ENCODE data around the gene BAG3.

The BAG3 gene

GRCh38 chr10:119642556-119643111 is 8.5 kb upstream of the BAG3 start:
- no peak overlapping the region for H3K27ac ChIP-seq
- no peak for TF ChIP-seq CTCF (IDR thresholded peaks at IDR 0.05)
- no peaks in the 10 kb centered on the region for H3K27me3 ChIP-seq
- H3K4me1 ChIP-seq (ENCODE audit: control insufficient read depth in 1 of 2, insufficient read depth in 1 of 2, low read depth in 1 of 2, low read length in 1 of 2): no peaks in the 10 kb centered on the region
- H3K9me3 ChIP-seq: no peaks in the 10 kb centered on the region
- H3K36me3 ChIP-seq: no peaks in the 10 kb centered on the region
- no peak overlapping the region for H3K4me3 ChIP-seq (ENCODE audit: low read depth in 1 of 2, low read length in 1 of 2)

DNA sequence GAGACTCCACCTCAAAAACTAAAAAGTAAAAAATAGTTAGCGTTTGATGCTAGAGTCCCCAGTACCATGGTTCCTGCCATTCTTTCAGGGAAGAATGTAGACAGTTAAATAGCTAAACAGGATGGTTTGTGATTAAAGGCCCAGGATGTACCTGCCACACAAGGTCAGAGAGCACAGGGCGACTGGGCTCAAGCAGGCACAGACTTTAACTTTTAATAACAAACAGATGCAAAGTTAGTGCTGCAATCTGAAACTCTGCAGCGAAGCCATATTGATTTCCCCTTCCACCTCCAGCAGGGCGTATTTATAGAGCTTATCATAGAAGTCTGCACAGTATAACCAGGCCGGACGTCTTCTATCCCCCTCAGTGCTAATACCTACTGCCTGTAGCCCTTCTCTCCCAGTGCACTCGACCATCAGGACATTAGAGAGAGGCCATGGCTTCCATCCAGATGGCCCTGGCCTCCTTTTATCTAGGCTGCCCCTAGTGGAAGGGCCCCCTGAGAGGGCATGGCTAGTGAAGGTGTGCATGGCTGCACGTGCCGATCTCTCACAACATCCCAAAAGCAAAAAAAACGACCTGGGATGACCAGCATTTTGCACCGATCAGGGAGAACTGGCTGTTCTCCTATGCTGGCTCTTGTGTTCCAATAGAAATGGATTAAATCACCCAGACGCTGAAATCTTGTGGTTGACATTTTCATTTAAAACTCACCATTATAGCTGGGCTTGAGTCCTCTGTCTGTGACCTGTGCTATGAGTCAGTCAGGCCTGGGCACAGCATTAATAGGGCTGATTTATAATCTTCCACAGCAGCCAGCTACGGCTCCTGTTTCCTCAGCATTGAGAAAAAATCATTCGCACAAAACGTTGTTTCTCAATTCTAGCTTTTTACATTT is 7.6 kb upstream of the BAG3 start:
- H3K9me3 ChIP-seq: no peaks in the 10 kb centered on the region
- no peaks in the 10 kb centered on the region for H3K4me1 ChIP-seq (ENCODE audit: control insufficient read depth in 1 of 2, insufficient read depth in 1 of 2, low read depth in 1 of 2, low read length in 1 of 2)
- H3K36me3 ChIP-seq: no peaks in the 10 kb centered on the region
- no peaks in the 10 kb centered on the region for H3K27me3 ChIP-seq
- TF ChIP-seq CTCF (IDR thresholded peaks at IDR 0.05): no peak
- H3K4me3 ChIP-seq (ENCODE audit: low read depth in 1 of 2, low read length in 1 of 2): no peak overlapping the region
- H3K27ac ChIP-seq: no peak overlapping the region

GRCh38 chr10:119644205-119644814 is 6.9 kb upstream of the BAG3 start:
- Histone ChIP-seq H3K9me3 (no peaks in the 10 kb centered on the region), H3K36me3 (no peaks in the 10 kb centered on the region), H3K27me3 (peaks cover 4% of the 10 kb centered on the region), H3K27ac (no peak overlapping the region), H3K4me3 (ENCODE audit: low read depth in 1 of 2, low read length in 1 of 2) (no peak overlapping the region), H3K4me1 (ENCODE audit: control insufficient read depth in 1 of 2, insufficient read depth in 1 of 2, low read depth in 1 of 2, low read length in 1 of 2) (no peaks in the 10 kb centered on the region)
- no peak for TF ChIP-seq CTCF (IDR thresholded peaks at IDR 0.05)

GRCh38 chr10:119644994-119645393 is 6.2 kb upstream of the BAG3 start:
- H3K36me3 ChIP-seq: no peaks in the 10 kb centered on the region

GRCh38 chr10:119650062-119650461 is 1.1 kb upstream of the BAG3 start:
- H3K27ac ChIP-seq: no peak overlapping the region
- no peaks in the 10 kb centered on the region for H3K9me3 ChIP-seq
- peaks cover 11 to 13% of the 10 kb centered on the region in 2 experiments for H3K4me1 ChIP-seq (ENCODE audit: control insufficient read depth in 1 of 2, insufficient read depth in 1 of 2, low read depth in 1 of 2, low read length in 1 of 2)
- no peak for TF ChIP-seq CTCF (IDR thresholded peaks at IDR 0.05)
- peaks cover 62% of the 10 kb centered on the region for H3K27me3 ChIP-seq
- no peak overlapping the region for H3K4me3 ChIP-seq (ENCODE audit: low read depth in 1 of 2, low read length in 1 of 2)
- no peaks in the 10 kb centered on the region for H3K36me3 ChIP-seq

More at GRCh38 chr10:119644994-119645393, 6.2 kb upstream of the BAG3 start:
- Histone ChIP-seq H3K4me1 (ENCODE audit: control insufficient read depth in 1 of 2, insufficient read depth in 1 of 2, low read depth in 1 of 2, low read length in 1 of 2) (no peaks in the 10 kb centered on the region), H3K27me3 (peaks cover 11% of the 10 kb centered on the region), H3K4me3 (ENCODE audit: low read depth in 1 of 2, low read length in 1 of 2) (no peak overlapping the region), H3K27ac (no peak overlapping the region), H3K9me3 (no peaks in the 10 kb centered on the region)
- TF ChIP-seq CTCF (IDR thresholded peaks at IDR 0.05): no peak

All from neutrophil (primary cell).